Activated CD4-positive, alpha-beta T cell treated with anti-CD3 and anti-CD28 coated beads for 24 hours (primary cell): ENCODE data around the gene STPG3.

Experiments
- DNase-seq, 2 donors: peaks; one replicate each; pipeline ENCODE4 v3.0.0-alpha.2; 2020; ENCODE audit warnings: low read depth in 2 of 2

STPG3 gene

DNA sequence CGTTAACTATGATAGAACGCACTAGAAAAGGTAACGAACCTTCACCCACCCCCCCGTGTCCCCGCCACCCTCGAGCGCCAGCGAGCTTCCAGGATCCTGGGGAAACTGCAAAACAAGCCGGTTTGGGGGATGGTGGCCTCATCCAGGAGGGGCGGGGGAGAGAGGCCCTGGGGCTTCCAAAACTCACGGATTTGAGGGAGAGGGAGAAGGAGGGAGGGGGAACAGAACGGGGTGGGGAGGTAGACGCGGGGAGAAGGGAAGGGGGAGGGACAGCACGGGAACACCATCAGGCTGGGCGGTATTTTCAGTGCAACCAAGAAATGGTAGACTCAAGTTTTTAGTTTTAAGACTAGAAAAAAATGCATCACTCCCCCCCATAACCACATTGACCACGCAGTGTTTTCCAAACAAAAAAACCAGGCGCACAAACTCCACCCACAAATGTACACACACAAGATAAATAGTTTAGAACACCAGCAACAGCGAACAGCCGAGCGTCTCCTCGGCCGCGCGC lies 49.5 kb downstream of the STPG3 start:
- no peak for DNase-seq

DNA sequence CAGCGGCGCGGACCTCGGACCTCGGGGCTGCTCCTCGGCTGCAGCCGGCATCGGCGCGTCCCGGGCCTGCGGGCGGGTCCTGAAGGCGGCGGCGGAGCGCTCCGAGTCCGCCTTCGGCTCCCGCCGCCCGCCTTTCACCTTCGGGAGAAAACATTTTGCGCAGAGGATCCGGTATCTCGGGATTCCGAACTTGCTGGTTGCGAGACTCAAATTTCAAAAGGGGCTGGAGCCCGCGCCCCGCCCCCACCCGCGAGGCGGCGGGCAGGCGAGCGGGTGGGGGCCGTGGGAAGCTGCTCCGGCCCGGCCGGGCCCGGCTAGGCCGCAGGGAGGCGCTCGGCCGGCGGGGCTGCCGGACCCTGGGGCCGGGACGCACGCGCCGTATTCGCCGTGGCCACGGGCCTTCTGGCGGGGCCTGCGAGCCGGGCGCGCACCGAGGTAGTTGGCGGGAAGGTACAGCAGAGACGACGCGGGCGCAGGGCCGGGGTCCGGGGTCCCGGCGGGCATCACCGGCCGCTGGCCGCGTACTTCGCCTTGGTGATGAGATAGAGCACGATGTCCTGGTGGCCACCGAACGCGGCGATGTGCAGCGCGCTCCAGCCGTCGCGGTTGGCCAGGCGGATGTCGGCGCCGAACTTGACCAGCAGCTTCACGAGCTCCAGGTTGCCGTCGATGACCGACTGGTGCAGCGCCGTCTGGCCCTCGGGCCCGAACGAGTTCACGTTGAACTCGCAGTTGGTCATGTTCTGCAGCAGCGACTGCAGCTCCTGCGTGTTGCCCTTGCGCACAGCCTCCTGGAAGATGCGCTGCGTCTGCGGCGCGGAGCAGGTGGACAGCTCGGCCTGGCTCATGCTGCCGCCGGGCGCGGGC lies 50.2 kb downstream of the STPG3 start:
- DNase-seq = no peak

DNA sequence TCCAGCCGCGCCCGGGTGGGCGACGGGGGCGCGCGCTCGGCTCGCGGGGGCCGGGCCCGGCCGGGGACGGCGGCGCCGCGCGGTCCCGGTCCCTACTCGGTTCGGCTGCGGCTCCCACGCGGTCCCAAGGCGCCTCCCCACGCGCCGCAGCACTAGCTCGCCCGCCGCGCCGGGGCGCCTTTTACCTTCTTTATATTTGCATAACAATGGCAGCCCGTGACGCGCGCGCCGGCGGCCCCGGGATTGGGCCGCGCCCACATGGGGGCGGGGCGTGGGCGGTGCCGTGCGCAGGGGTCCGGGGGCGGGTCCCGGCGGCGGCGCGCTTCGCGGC lies 51.0 kb downstream of the STPG3 start, which contains the start of gene NRARP:
Gene NRARP (minus strand): TSS at position 154 of the 331 bp plus-strand sequence. CDS start 343 bp downstream, outside the sequence.
- peak; percentile 88 to 90 for DNase-seq

DNA sequence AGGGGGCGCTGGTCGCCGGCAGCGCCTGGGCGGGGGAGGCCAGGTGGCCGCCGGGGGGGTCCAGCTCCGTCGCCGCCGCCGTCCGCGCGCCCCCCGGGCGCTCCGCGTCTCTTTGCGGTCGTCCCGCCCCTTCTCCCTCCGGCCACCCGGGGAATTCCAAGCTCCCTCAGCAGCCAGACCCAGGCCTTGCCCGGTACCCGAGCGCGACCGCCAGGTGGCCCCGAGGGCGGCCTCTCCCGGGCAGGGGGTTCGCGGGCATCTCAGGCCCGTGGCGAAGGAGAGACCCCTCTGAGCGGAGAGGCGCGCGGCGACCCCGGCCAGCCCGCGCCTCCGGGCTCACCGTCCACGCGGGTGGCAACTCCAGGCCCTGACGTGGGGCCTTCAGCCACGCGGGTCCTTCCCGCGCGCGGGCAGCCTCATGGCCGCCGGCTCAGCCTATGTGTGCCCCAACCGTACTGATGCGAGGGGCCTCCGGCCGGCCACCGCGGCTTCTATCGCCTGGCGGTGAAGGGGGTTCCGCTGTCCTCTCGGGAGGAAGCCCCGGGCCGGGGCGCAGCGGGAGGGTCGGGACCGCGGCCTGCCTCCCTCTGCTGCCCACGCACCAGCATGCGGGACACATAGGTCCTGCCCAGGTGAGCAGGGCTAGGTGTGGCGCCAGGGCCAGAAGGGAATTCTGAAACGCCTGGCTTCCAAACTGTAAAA lies 51.5 kb downstream of the STPG3 start:
- DNase-seq = no peak
